RPMI7951 (cell line): Measurements from ENCODE around the gene TLR9. TPM values are rescaled to one million over a fixed set of nuclear protein-coding genes. Genes with fewer than 3 reads are reported as not detected.

Source experiments
- DNase-seq: peaks from one replicate; pipeline ENCODE4 v3.0.0-alpha.2; 2012; ENCODE audit warnings: low read depth
- total RNA-seq: library from RNA; depleted of rRNA; stranded (reverse); fragments of >200 nt; shearing (Covaris generic); gene quantifications from 2 replicates; pipeline ENCODE4 v1.2.3, GENCODE V29; 2014; rRNA removed

The TLR9 gene
- total RNA-seq, 1 experiment from 2014 or later = not detected

- no peak for DNase-seq
These were observed 53.1 kb downstream of the TLR9 start for GRCh38 chr3:52172262-52172757.

- peak; percentile 37 for DNase-seq
These were observed 53.8 kb downstream of the TLR9 start for GRCh38 chr3:52171514-52172261.

Other genes starting within 250 kb of the TLR9 start
- 50.0 and 55.1 TPM in 2 replicates for gene ACY1, start 242.1 kb downstream of the TLR9 start, total RNA-seq
- gene RPL29, start 229.8 kb downstream of the TLR9 start, total RNA-seq = 1,313 and 1,434 TPM in 2 replicates
- gene DUSP7, start 169.1 kb downstream of the TLR9 start, total RNA-seq = 16.9 and 18.5 TPM in 2 replicates
- 20.4 and 21.4 TPM in 2 replicates for gene POC1A, start 71.2 kb downstream of the TLR9 start, total RNA-seq
- 32.0 and 37.6 TPM in 2 replicates for gene ALAS1, start 27.5 kb downstream of the TLR9 start, total RNA-seq
- gene TWF2, start 13.5 kb upstream of the TLR9 start, total RNA-seq = 131 and 170 TPM in 2 replicates
- gene PPM1M, start 20.1 kb upstream of the TLR9 start, total RNA-seq = 11.0 and 12.3 TPM in 2 replicates
- 53.0 and 54.7 TPM in 2 replicates for gene WDR82, start 53.0 kb upstream of the TLR9 start, total RNA-seq
- gene GLYCTK, start 62.2 kb upstream of the TLR9 start, total RNA-seq = 4.6 and 6.4 TPM in 2 replicates
- 0.48 and 0.78 TPM in 2 replicates for gene DNAH1, start 90.7 kb upstream of the TLR9 start, total RNA-seq
- gene BAP1, start 184.4 kb upstream of the TLR9 start, total RNA-seq = 50.3 and 57.7 TPM in 2 replicates
- gene PHF7, start 185.0 kb upstream of the TLR9 start, total RNA-seq = 5.4 and 10.8 TPM in 2 replicates
- gene SEMA3G, start 219.5 kb upstream of the TLR9 start, total RNA-seq = 0.10 and 0.12 TPM in 2 replicates
- gene TNNC1, start 228.4 kb upstream of the TLR9 start, total RNA-seq = not detected in 2 replicates
- 20.9 and 21.4 TPM in 2 replicates for gene NISCH, start 230.0 kb upstream of the TLR9 start, total RNA-seq